GM10847 (cell line): ENCODE results near the gene OR6B3.

ENCODE experiments used
- POLR2A ChIP-seq: IDR thresholded peaks from 2 replicates; pipeline ENCODE4 v1.6.1; 2011; ENCODE audit not compliant: insufficient read length; ENCODE audit errors: extremely low read depth

OR6B3 gene

DNA sequence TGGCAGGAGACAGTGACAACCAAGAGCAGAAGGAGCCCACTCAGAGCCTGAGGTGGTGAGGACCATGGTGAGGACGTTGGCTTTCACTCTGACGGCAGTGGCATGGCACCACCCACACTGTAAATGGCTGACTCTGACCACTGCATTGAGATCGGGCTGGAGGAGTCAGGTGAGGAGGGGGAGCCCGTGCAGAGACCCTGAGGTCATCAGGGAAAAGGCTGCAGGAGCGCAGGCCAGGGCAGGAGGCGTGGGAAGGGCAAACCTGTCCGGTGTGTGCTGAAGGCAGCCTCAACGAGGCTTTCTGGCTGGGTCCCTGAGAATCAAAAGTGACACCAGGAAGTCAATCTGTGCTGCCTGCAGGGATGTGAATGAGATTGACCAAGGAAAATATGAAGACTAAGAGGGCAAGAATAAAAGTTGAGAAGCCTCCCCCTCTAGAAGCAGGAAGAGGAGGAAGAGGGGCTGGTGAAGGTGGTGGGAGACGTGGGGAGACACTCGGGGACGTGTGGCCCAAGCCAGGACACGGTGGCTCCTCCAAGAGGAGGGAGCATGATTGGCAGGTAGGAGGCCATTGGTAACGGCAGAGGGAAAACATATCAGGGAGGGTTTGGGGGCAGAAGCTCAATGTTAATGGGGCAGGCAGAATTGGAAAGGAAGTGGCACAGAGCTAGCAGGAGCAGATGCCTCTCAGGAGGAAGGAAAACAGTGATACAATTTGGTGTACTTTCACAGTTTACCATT is 2.0 kb upstream of the OR6B3 start:
- TF ChIP-seq POLR2A = no peak

DNA sequence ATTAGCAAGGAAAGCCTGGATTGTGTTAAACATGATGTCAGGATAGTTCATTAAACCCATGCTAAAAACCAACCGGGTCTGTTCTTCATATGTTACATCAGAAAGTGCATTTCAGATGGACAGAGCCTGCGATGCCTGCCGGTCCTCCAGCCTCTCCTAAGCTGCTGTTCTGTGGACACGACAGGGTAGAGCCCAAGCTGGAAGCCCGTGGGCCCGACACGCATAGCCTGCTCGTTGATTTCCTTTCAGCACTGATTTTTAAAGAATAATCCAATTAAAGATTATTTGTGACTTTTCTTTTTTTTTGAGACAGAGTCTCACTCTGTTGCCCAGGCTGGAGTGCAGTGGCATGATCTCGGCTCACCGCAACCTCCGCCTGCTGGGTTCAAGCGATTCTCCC is 797 bp downstream of the OR6B3 start:
- TF ChIP-seq POLR2A = no peak

DNA sequence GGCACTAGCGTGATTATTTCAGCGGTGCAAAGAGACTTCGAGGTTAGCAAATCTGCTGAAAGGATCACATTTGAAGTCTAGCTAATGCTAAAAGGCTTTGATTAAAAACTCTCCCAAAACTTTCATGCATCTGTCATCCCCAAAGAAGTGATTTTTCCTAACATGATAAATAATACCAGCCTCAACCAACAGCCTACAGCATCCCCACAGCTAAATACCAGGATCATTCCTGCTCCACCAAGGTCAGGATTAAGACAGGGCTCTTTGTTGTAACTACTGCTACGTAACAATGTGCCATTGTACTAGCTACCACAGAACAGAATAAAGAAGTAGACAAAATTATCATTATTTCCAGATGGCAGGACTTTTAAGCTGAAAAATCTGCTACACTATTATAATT is 1.6 kb downstream of the OR6B3 start:
- TF ChIP-seq POLR2A = no peak

DNA sequence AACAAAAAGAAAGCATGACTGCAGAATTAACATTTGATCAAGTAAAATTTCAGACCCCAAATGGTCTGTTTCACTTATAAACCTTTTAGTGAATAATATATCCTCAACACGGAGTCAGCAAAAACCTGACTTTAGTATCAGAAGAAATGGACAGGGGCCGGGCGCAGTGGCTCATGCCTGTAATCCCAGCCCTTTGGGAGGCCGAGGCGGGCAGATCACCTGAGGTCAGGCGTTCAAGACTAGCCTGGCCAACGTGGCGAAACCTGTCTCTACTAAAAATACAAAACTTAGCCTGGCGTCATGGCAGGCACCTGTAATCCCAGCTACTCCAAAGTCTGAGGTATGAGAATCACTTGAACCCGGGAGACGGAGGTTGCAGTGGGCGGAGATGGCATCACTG is 3.0 kb downstream of the OR6B3 start:
- no peak for TF ChIP-seq POLR2A

DNA sequence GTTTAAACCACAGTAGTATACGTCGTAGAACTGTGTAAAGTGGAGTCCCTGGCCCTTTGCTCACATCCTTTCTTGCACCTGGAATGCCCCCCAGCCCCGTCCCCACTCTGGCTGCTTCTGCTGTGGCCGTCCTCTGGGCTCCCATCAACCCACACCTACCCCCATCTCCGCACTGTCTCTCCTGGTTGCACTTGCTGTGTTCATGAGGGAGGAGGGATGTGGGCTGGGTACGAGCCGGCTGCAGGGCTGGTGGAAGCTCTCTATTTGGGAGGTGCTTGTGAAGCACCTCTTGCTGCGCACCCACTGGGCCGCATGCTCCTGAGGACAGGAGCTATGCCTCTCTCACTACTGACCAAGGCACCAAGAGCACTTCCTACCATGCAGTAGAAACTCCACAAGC is 5.1 kb downstream of the OR6B3 start:
- TF ChIP-seq POLR2A = no peak

DNA sequence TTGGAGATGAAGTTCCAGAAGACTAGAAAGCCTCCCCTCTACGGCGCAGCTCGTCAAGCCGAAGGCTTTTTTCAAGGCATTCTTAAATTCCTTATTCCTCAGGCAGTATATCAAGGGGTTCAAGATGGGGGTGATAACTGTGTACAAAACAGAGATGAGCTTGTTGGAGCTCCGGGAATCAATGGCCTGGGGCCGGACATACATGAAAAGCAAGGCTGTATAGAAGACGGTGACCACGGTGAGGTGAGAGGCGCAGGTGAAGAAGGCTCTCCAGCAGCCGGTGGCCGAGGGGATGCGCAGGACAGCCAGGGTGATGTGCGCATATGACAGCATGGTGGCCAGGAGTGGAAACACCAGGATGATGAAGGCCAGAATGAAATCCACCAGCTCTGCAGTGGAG is 8.2 kb downstream of the OR6B3 start:
- TF ChIP-seq POLR2A = no peak

DNA sequence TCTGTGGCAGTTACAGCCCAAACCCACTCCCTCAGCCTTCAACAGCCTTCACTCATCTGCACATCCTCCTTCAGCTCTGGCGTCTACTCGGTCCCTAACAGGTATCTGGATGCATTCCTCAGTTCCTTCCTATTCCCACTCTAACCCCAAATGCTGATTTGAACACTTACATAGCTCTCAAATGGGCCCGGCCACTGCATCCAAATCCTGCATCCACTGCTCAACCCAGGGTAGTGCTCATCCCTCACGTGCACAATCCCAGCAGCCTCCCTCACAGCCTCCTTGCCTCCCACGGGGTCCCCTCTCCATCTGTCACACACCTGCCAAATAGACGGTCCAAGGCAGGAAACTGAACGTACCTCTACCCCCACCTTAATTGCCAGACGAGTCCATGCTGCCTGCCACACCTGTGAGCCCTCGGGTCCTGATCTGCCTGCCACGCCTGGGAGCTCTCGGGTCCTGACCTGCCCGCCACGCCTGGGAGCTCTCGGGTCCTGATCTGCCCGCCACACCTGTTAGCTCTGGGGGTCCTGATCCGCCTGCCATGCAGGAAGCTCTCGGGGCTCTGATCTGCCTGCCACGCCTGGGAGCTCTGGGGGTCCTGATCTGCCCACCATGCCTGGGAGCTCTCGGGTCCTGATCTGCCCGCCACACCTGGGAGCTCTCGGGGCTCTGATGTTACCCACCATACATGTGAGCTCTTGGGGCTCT is 9.9 kb downstream of the OR6B3 start:
- TF ChIP-seq POLR2A = no peak

DNA sequence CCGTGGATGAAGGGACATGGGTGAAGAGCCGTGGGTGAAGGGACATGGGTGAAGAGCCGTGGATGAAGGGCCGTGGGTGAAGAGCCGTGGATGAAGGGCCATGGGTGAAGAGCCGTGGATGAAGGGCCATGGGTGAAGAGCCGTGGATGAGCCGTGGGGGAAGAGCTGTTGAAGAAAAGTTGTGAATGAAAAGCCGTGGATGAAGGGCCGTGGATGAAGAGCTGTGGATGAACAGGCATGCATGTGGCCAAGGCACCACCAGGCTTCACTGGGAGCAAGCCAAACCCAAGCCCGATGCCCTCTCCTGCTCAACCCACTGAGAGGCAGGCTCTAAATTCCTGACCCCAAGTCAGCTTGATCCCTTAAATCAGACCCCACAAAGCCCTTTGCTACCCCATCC is 10.6 kb downstream of the OR6B3 start:
- TF ChIP-seq POLR2A = no peak

DNA sequence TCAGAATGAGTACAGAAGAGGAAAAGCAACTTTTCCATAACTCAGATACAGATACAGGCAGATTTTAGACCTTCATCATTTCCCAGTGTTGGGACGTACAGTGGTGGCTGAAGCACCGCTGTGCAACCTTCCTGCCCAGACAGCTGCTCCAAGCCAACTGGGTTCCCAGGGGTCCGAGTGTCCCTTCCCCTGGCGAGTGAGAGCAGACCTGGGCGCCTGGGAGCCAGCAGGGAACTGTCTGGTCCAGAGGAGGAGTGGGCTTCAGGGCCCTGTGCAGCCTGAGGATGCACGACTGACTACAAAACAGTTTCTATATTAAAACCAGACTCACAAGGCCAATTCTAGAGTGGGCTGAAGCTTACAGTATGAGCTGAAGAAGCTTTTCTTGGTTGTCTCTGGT is 12.0 kb downstream of the OR6B3 start:
- no peak for TF ChIP-seq POLR2A

DNA sequence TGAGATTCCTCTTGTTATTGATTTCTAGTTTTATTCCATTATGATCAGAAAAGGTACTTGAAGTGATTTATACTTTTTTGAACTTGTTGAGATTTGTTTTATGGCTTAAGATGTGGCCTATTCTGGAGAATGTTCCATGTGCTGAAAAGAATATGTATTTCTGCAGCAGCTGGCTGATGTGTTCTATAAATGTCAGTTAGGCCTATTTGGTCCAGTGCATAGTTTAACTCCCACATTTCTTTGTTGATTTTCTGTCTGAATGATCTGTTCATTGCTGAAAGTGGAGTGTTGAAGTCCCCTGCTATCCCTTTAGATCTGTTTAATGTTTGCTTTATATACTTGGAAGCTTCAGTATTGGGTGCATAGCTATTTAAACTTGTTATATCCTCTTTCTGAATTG is 16.0 kb downstream of the OR6B3 start:
- no peak for TF ChIP-seq POLR2A

DNA sequence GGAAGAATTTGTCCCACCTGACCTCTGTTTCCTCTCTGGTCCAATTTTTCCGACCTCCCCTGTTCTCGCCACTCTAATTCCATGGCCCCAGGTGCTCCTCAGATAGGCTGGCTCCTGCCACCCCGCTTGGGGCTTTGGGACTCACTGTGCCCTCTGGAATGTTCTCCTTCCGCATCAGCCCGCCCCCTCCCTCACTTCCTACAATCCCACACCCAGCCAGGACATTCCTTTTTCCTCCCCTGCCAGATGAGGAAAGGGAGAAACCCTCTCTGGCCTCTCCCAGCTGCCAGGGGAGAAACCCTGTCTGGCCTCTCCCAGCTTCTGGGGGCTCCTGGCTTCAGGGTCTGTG is 20.0 kb downstream of the OR6B3 start:
- no peak for TF ChIP-seq POLR2A

DNA sequence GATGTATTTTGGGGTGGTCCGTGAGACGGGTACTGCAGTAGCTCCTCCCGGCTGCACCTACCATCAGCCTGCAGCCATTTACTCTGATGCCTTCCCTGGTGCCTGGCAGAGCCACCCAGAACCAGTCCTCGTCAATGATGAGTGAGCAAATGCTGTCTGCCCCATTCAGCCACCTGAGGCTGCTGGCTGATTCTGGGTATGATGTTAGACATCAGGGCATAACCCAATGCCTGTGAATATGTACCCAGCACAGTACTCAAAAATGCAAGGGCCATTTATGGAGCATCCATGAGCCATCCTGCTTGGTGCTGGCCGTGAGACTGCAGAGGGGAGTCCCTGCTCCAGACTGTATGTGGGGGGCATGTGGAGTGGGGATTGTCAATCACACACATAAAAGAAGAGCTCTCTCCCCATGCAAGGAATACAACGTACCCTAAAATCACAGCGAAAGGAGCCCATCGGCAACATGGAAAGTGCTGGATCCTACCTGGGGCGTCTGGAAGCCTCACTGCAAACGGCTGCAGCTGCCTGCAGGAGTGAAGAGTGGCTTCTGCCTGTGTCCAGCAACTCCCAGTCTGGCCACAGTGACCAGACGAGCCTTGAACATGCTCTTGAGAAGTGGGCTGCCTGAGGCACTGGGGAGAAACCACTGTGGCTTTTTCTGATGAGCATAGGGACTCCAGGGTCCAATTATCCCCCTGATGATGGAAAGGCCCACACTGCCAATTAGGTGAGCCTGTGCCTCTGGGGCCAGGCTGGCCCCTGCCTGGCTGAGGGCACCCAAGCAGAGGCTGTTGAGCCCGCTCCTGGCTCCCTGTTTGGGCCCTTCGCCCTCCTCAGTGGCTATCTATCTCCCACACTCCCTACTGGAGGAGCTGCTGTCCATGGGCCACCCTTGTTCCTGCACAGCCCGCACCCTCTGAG is 20.7 kb downstream of the OR6B3 start:
- no peak for TF ChIP-seq POLR2A

DNA sequence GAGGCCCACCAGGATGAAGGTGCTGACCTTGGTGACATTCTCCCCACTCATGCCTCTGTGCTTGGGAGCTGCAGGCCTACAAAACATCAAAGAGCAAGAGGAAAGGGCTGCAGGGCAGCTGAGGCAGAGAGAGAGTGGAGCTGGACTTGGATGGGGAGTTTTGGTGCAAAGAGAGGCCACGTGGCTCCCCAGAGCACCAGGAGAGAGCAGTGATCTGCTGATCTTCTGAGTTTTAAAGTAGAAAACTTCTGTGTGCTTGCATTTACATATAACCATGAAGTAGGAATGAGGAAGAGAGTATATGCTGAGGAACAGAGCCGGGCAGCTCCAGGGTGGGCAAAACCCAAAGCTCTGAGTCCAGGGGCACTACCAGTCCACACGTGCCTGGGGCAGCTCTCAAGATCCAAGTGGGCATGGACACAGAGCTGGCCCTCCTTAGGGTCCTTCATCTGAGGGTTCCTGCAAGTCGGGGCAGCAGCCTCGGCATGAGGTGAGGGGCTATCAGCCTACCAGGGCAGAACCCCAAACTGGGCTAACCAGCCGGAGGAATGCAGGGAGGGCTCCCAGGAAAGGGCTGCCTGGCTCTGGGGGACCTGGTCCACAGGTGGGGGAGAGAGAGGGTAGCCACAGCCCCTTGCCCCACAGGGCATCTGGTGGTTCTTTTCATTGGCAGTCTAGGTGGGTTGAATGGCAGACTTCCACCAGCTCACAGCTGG is 22.8 kb downstream of the OR6B3 start, which contains the start of gene OR6B2:
TSS of gene OR6B2 (minus strand) at position 51 of the 716 bp plus-strand sequence. CDS start at position 51, 0 bp downstream.
- TF ChIP-seq POLR2A = no peak

DNA sequence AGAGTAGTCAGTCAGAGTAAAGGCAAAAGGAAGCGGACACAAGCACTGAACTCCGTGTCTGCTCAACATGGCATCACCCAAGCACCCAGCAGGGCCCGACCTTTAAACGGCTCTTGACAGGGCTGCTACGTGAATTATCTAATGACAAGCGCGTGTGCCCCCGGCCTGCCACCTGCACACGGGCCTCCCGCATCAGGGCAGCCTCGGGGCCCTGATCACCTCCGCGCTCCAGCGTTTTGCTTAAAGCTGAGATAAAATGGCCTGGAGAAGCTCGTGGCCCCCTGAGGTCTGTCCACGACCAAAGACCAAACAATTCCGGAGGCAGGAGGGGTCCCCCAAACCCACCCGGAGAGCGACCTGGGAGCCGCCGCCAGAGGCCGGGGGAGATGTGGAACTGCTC is 28.6 kb downstream of the OR6B3 start:
- no peak for TF ChIP-seq POLR2A

DNA sequence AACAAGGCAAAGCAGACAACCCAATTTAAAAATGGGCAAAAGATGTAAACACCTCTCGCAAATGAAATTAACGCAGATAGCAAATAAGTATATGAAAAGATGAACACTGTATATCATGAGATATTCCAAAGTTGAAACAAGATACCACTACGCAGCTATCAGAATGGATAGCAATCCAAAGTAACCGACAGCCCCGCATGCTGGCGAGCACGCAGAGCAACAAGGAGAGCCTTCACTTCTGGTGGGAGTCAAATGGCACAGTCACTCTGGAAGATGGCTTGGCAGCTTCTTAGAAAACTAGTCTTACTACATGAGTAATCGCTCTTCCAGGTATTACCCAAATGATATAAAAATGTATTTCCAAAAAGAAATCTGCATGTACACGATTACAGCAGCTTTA is 29.5 kb downstream of the OR6B3 start:
- TF ChIP-seq POLR2A = no peak
